IMR-90 (cell line): Measurements from ENCODE around the gene STX8. TPM values are rescaled to one million over a fixed set of nuclear protein-coding genes. Genes with fewer than 3 reads are reported as not detected.

Experiments used
- ATAC-seq: fragments of 200-7000 bp; cut with Tn5 transposase; 2 replicates; pipeline ENCODE4 v1.9.1; 2020; ENCODE audit warnings: low read depth, mild to moderate bottlenecking, moderate library complexity
- BruUV-seq: library from RNA; stranded (reverse); fragments of 400-500 nt; replicated peaks from 2 replicates; lab custom pipeline; 2021; lab: Mats Ljungman, UMichigan
- CTCF ChIA-PET: fragments of 300-600 bp; formaldehyde crosslinking; extraction: SDS; loops from one replicate; lab custom pipeline; 2021; ENCODE audit warnings: antibody characterized with exemption; lab: Yijun Ruan, JAX
- POLR2A ChIA-PET: fragments of 300-600 bp; sonication (Branson Sonifier 250); formaldehyde crosslinking; loops from one replicate; lab custom pipeline; 2022; ENCODE audit warnings: antibody characterized with exemption; ENCODE audit not compliant: unreplicated experiment; lab: Charles Lee
- DNase-seq: peaks from one replicate; pipeline ENCODE4 v3.0.0; 2013
- H2AFZ ChIP-seq: replicated peaks from 2 replicates; pipeline ENCODE3; 2013; ENCODE audit warnings: low read length, mild to moderate bottlenecking; ENCODE audit not compliant: poor library complexity
- H2AK5ac ChIP-seq: 2 replicates; pipeline ENCODE4 v1.6.1; 2013; ENCODE audit warnings: low read depth, low read length, inconsistent platforms
- H2AK9ac ChIP-seq: replicated peaks from 2 replicates; pipeline ENCODE3; 2013; ENCODE audit warnings: mild to moderate bottlenecking, low read depth, low read length, moderate library complexity; ENCODE audit not compliant: poor library complexity
- H2BK120ac ChIP-seq: 2 replicates; pipeline ENCODE4 v1.6.1; 2013; ENCODE audit warnings: low read depth, low read length, inconsistent platforms
- H2BK15ac ChIP-seq: 3 replicates; pipeline ENCODE4 v1.6.1; 2013; ENCODE audit warnings: low read depth, low read length, inconsistent platforms
- H2BK20ac ChIP-seq: 2 replicates; pipeline ENCODE4 v1.6.1; 2013; ENCODE audit warnings: low read depth, mild to moderate bottlenecking, inconsistent platforms, low read length, moderate library complexity
- H2BK5ac ChIP-seq: 2 replicates; pipeline ENCODE4 v1.6.1; 2013; ENCODE audit warnings: mild to moderate bottlenecking, low read depth, low read length, inconsistent platforms; ENCODE audit not compliant: poor library complexity, severe bottlenecking
- H3K14ac ChIP-seq: replicated peaks from 2 replicates; pipeline ENCODE4 v1.6.1; 2013; ENCODE audit warnings: low read depth, low read length, inconsistent platforms
- H3K18ac ChIP-seq: 2 replicates; pipeline ENCODE4 v1.6.1; 2013; ENCODE audit warnings: low read depth, low read length, control low read depth
- H3K23ac ChIP-seq: 2 replicates; pipeline ENCODE4 v1.6.1; 2013; ENCODE audit warnings: low read depth, low read length, inconsistent platforms
- H3K27ac ChIP-seq: 2 replicates; pipeline ENCODE4 v1.5.1; 2013; ENCODE audit warnings: mild to moderate bottlenecking, control low read depth, low read length; ENCODE audit not compliant: insufficient read depth
- H3K27me3 ChIP-seq: 2 replicates; pipeline ENCODE4 v1.6.1; 2013; ENCODE audit warnings: low read length; ENCODE audit not compliant: control insufficient read depth, insufficient read depth
- H3K36me3 ChIP-seq: 2 replicates; pipeline ENCODE4 v1.6.1; 2013; ENCODE audit warnings: low read length, mixed read lengths; ENCODE audit not compliant: control insufficient read depth, insufficient read depth
- H3K4ac ChIP-seq: 2 replicates; pipeline ENCODE4 v1.6.1; 2013; ENCODE audit warnings: low read depth, low read length, inconsistent platforms
- H3K4me1 ChIP-seq: 2 replicates; pipeline ENCODE4 v1.6.1; 2013; ENCODE audit warnings: low read length, mixed read lengths; ENCODE audit not compliant: control insufficient read depth, insufficient read depth
- H3K4me2 ChIP-seq: 2 replicates; pipeline ENCODE4 v1.6.1; 2013; ENCODE audit warnings: low read depth, mild to moderate bottlenecking, control low read depth, low read length, moderate library complexity
- H3K4me3 ChIP-seq: 2 replicates; pipeline ENCODE4 v1.5.1; 2013; ENCODE audit warnings: low read depth, mild to moderate bottlenecking, control low read depth, low read length, moderate library complexity; ENCODE audit not compliant: insufficient read depth
- H3K56ac ChIP-seq: 2 replicates; pipeline ENCODE4 v1.6.1; 2013; ENCODE audit warnings: low read length, inconsistent platforms; ENCODE audit not compliant: insufficient read depth; ENCODE audit errors: extremely low read depth
- H3K79me1 ChIP-seq, 2 experiments: 2 replicates each; pipeline ENCODE4 v1.6.1; 2013; ENCODE audit warnings: low read length in 2 of 2, inconsistent platforms in 1 of 2, low read depth in 1 of 2
- H3K9ac ChIP-seq: 2 replicates; pipeline ENCODE4 v1.6.1; 2013; ENCODE audit warnings: low read depth, low read length, control low read depth
- H3K9me1 ChIP-seq: 2 replicates; pipeline ENCODE4 v1.6.1; 2013; ENCODE audit warnings: low read length, inconsistent platforms; ENCODE audit not compliant: insufficient read depth
- H3K9me3 ChIP-seq: 2 replicates; pipeline ENCODE4 v1.6.1; 2013; ENCODE audit warnings: low read length; ENCODE audit not compliant: control insufficient read depth, insufficient read depth
- H4K20me1 ChIP-seq: 2 replicates; pipeline ENCODE4 v1.6.1; 2013; ENCODE audit warnings: low read length, inconsistent platforms; ENCODE audit not compliant: insufficient read depth
- H4K5ac ChIP-seq: 2 replicates; pipeline ENCODE4 v1.6.1; 2013; ENCODE audit warnings: mild to moderate bottlenecking, low read depth, low read length, control low read depth
- H4K8ac ChIP-seq, 2 experiments: 2 replicates each; pipeline ENCODE4 v1.6.1; 2013; ENCODE audit warnings: low read depth in 2 of 2, low read length in 2 of 2, control low read depth in 1 of 2, inconsistent platforms in 1 of 2
- H4K91ac ChIP-seq: 2 replicates; pipeline ENCODE4 v1.6.1; 2013; ENCODE audit warnings: low read depth, low read length, inconsistent platforms; ENCODE audit not compliant: insufficient read depth
- BHLHE40 ChIP-seq: fragments of 150-350 bp; IDR thresholded peaks from 2 replicates; pipeline ENCODE4 v1.6.1; 2016; ENCODE audit warnings: mild to moderate bottlenecking, low read depth, low read length
- CEBPB ChIP-seq: IDR thresholded peaks from 2 replicates; pipeline ENCODE4 v1.6.1; 2012; ENCODE audit warnings: low read depth, low read length, improper control_type of control experiment
- CHD1 ChIP-seq: IDR thresholded peaks from 2 replicates; pipeline ENCODE4 v1.6.1; 2012; ENCODE audit warnings: low read depth, low read length, improper control_type of control experiment
- CTCF ChIP-seq: conservative IDR thresholded peaks from 2 replicates; pipeline ENCODE4 v1.5.1; 2012; ENCODE audit warnings: mild to moderate bottlenecking, low read depth, low read length, improper control_type of control experiment
- ELK1 ChIP-seq: fragments of 150-350 bp; IDR thresholded peaks from 2 replicates; pipeline ENCODE4 v1.6.1; 2016; ENCODE audit warnings: low read depth, mild to moderate bottlenecking, low read length, moderate library complexity, borderline replicate concordance
- FOS ChIP-seq: fragments of 150-350 bp; IDR thresholded peaks from 2 replicates; pipeline ENCODE4 v1.6.1; 2016; ENCODE audit warnings: low read depth, low read length
- MAZ ChIP-seq: IDR thresholded peaks from 2 replicates; pipeline ENCODE4 v1.6.1; 2012; ENCODE audit warnings: low read depth, mild to moderate bottlenecking, low read length, improper control_type of control experiment, moderate library complexity, borderline replicate concordance
- MXI1 ChIP-seq: IDR thresholded peaks from 2 replicates; pipeline ENCODE4 v1.6.1; 2012; ENCODE audit warnings: low read depth, mild to moderate bottlenecking, low read length, moderate library complexity, borderline replicate concordance
- NFE2L2 ChIP-seq: fragments of 150-350 bp; IDR thresholded peaks from 2 replicates; pipeline ENCODE4 v1.6.1; 2016; ENCODE audit warnings: low read depth, mild to moderate bottlenecking, low read length
- POLR2A ChIP-seq: IDR thresholded peaks from 2 replicates; pipeline ENCODE4 v1.6.1; 2012; ENCODE audit warnings: mild to moderate bottlenecking, low read depth, low read length
- RCOR1 ChIP-seq: IDR thresholded peaks from 2 replicates; pipeline ENCODE4 v1.6.1; 2012; ENCODE audit warnings: mild to moderate bottlenecking, low read length, improper control_type of control experiment; ENCODE audit not compliant: insufficient replicate concordance
- RFX5 ChIP-seq: IDR thresholded peaks from 2 replicates; pipeline ENCODE4 v1.8.0; 2012; ENCODE audit warnings: low read depth, mild to moderate bottlenecking, low read length, moderate library complexity
- SMC3 ChIP-seq: fragments of 150-350 bp; IDR thresholded peaks from 2 replicates; pipeline ENCODE4 v1.6.1; 2016; ENCODE audit warnings: low read depth, mild to moderate bottlenecking, antibody characterized with exemption, low read length, moderate library complexity
- USF2 ChIP-seq: fragments of 150-350 bp; IDR thresholded peaks from 2 replicates; pipeline ENCODE4 v1.6.1; 2017; ENCODE audit warnings: mild to moderate bottlenecking, antibody characterized with exemption, low read length, low read depth
- WGBS, 2 experiments: methylation state at CpG; one replicate each; pipeline versions ENCODE4 v1.1.5 to v1.1.7; 2013; ENCODE audit warnings: missing lambda C conversion rate in 2 of 2; ENCODE audit not compliant: insufficient read length in 1 of 2; ENCODE audit errors: extremely low coverage in 2 of 2; 5-methylcytosine and 5-hydroxymethylcytosine counted together
- dilution Hi-C: fragments of 300-500 bp; cut with HindIII; formaldehyde crosslinking; loops from one replicate; pipeline ENCODE4 v1.14.3; 2018; ENCODE audit warnings: low sequenced_read_pairs; ENCODE audit not compliant: unreplicated experiment
- in situ Hi-C: fragments of 300-500 bp; cut with MboI; formaldehyde crosslinking; loops from 3 replicates; pipeline ENCODE4 v1.14.3; 2019; ENCODE audit warnings: low sequenced_read_pairs, inconsistent platforms, mixed read lengths
- intact Hi-C: fragments of 100-400 bp; cut with micrococcal nuclease; formaldehyde crosslinking; loops from 2 replicates; pipeline ENCODE4 v1.10.0; 2022
- polyA plus RNA-seq, 3 experiments: library from polyadenylated mRNA; depleted of rRNA; stranded (reverse); fragments of >200 nt; gene quantifications; 2 replicates each; pipeline ENCODE4 v1.2.3, GENCODE V29; 2012; ENCODE audit warnings: low replicate concordance in 1 of 3
- total RNA-seq: library from RNA; depleted of rRNA; stranded (reverse); fragments of >200 nt; gene quantifications from 2 replicates; pipeline ENCODE4 v1.2.3, GENCODE V29; 2012

STX8 gene
- total and polyA plus RNA-seq, 2 of the 4 experiments (the other 2 are of a cell fraction) = 26.5 to 47.0 TPM

- dilution Hi-C loops = no loop called here
- Histone ChIP-seq H2AFZ (no peak overlapping the region), H2BK20ac (no peak overlapping the region), H3K79me1 (no peaks in the 10 kb centered on the region), H2BK120ac (no peak overlapping the region), H4K5ac (no peak overlapping the region), H3K4me1 (peaks cover 11% of the 10 kb centered on the region), H3K56ac (no peak overlapping the region), H3K4me2 (no peak overlapping the region), H3K9ac (no peak overlapping the region), H3K9me1 (no peaks in the 10 kb centered on the region), H3K14ac (no peak overlapping the region), H3K4me3 (no peak overlapping the region), H3K18ac (no peak overlapping the region), H3K27ac (no peak overlapping the region), H4K20me1 (no peaks in the 10 kb centered on the region), H3K9me3 (no peaks in the 10 kb centered on the region), H2AK5ac (no peak overlapping the region), H2BK15ac (no peak overlapping the region), H4K8ac (no peak overlapping the region), H3K4ac (no peak overlapping the region), H3K36me3 (no peaks in the 10 kb centered on the region; the same call in 1 of the 2 replicates), H2AK9ac (no peak overlapping the region), H2BK5ac (no peak overlapping the region), H3K23ac (no peak overlapping the region), H3K27me3 (no peaks in the 10 kb centered on the region), H4K91ac (no peak overlapping the region)
- intact Hi-C loops = no loop called here
- no peak for ATAC-seq
- DNase-seq = no peak
- ChIA-PET POLR2A (no interaction called here), CTCF (no interaction called here)
- in situ Hi-C loops = no loop called here
- TF ChIP-seq USF2 (no peak), BHLHE40 (no peak), POLR2A (no peak), CTCF (no peak), CHD1 (no peak), NFE2L2 (no peak), ELK1 (no peak), MXI1 (no peak), FOS (no peak), CEBPB (no peak), MAZ (no peak), SMC3 (no peak), RCOR1 (no peak), RFX5 (no peak)
- 61% methylated on average over 8 of the region's 21 CpGs; no CpG with 5 or more reads in 1 of the 2 experiments for WGBS, 2 experiments
- no TSS peak for BruUV-seq
Measured at GRCh38 chr17:9247401-9247938, 328.1 kb downstream of the STX8 start.
